GM12801 (cell line): ENCODE measurements around the gene BASP1.

Experiments used
- CTCF ChIP-seq: IDR thresholded peaks from one replicate; pipeline ENCODE4 v1.5.1; 2011; ENCODE audit warnings: control low read depth; ENCODE audit not compliant: insufficient read length; ENCODE audit errors: extremely low read depth

The BASP1 gene

GRCh38 chr5:17213938-17214337 lies 3.5 kb upstream of the BASP1 start:
- TF ChIP-seq CTCF = no peak

GRCh38 chr5:17214893-17215292 lies 2.5 kb upstream of the BASP1 start:
- TF ChIP-seq CTCF = no peak

- no peak for TF ChIP-seq CTCF
Observed at GRCh38 chr5:17215361-17215760, 2.1 kb upstream of the BASP1 start.

GRCh38 chr5:17216176-17216973 lies 1.1 kb upstream of the BASP1 start:
- no peak for TF ChIP-seq CTCF

- TF ChIP-seq CTCF = no peak
Observed at GRCh38 chr5:17216974-17217492, 398 bp upstream of the BASP1 start.

GRCh38 chr5:17218353-17219005 lies 1.0 kb downstream of the BASP1 start:
- no peak for TF ChIP-seq CTCF

GRCh38 chr5:17219006-17219422 lies 1.6 kb downstream of the BASP1 start:
- no peak for TF ChIP-seq CTCF
